ENCODE data around the gene SIRPA. TPM values are rescaled to one million over a fixed set of nuclear protein-coding genes. Genes with fewer than 3 reads are reported as not detected.

Gene SIRPA
- total RNA-seq: 11.7 and 20.1 TPM in 2 replicates

DNA sequence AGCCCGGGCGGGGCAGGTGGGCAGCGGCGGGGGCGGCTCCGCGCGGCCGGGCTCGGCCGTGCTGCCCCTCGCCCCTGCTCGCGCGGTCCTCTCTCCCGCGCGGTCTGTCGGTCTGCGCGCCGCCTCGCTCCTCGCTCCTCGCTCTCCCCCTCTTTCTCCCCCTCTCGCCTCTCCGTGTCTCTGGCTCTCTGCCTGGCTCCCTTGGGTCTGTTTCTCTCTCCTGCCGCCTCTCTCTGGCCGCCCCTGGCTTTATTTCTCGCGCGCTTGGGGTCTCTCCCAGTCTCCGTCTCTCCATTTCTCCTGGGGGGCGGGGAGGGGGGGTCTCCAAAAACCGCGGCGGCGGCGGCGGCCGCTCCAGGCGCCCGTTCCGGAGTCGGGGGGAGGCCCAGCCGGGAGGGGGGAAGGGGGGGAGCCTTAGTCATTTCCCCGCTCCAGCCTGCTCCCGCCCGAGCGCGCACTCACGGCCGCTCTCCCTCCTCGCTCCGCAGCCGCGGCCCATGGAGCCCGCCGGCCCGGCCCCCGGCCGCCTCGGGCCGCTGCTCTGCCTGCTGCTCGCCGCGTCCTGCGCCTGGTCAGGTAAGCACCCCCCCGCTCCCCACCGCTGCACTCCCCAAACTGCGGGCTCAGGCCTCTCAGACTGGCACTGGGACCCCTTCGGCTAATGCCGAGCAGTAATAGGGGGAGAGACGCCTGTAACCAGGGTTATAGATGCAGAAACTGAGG, at the start of gene SIRPA:
SIRPA (plus strand) TSS at position 457 of the 723 bp plus-strand sequence; CDS start at position 498, 41 bp downstream.

Other genes starting within 250 kb of the SIRPA start
- not detected in 2 replicates for gene SIRPG, start 237.6 kb upstream of the SIRPA start, total RNA-seq
- gene PDYN, start 98.7 kb downstream of the SIRPA start, total RNA-seq: not detected in 2 replicates
- 6.7 and 16.4 TPM in 2 replicates for gene STK35, start 206.4 kb downstream of the SIRPA start, total RNA-seq